ENCODE measurements around the gene KRTAP3-1. TPM values are rescaled to one million over a fixed set of nuclear protein-coding genes. Genes with fewer than 3 reads are reported as not detected.

KRTAP3-1 gene
- total and polyA plus RNA-seq, 7 experiments from 2014 or later = not detected

DNA sequence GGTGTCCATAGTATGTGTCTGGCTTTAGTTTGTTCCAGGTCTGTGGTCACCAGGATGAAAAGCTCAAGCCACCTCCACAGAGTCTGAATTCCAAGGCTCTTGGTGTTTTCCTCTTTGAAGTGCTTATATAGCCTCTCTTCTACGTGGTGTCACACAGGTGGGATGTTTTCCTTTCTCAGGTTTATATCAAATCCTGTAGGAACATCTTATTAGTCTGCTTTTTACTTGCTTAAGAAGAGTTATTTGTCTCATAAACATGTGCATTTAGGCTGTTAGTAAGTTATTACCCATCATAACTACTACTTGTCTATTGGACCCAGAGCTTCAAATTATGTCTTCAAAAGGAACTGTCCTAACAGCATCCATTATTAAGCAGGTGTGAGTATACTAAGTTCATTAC, 42.1 kb downstream of the KRTAP3-1 start, which contains the start of gene KRT39:
Gene KRT39, minus strand, starts transcription at position 101 of the 400 bp plus-strand sequence. Its CDS starts 92 bp downstream, at position 9.
- Histone ChIP-seq H3K36me3 (ENCODE audit: control insufficient read depth in 2 of 3, insufficient read depth in 3 of 3, low read length in 3 of 3) (no peaks in the 10 kb centered on the region), H3K27me3 (ENCODE audit: control insufficient read depth in 2 of 2, insufficient read depth in 2 of 2, low read length in 2 of 2) (no peaks in the 10 kb centered on the region), H3K4me3 (ENCODE audit: low read length) (no peak within 1 kb of the TSS), H3K9me3 (ENCODE audit: control insufficient read depth in 2 of 3, low read length in 3 of 3) (no peaks in the 10 kb centered on the region), H3K4me1 (ENCODE audit: control insufficient read depth in 2 of 2, insufficient read depth in 2 of 2, low read length in 2 of 2) (no peaks in the 10 kb centered on the region), H3K27ac (ENCODE audit: low read depth, low read length) (no peak within 1 kb of the TSS)
- Mint-ChIP-seq H3K27ac (no peak within 1 kb of the TSS), H3K4me1 (peaks cover 0 to 5% (median 0%) of the 10 kb centered on the region in 7 donors), H3K4me3 (no peak within 1 kb of the TSS), H3K36me3 (peaks cover 0 to 3% (median 0%) of the 10 kb centered on the region in 5 donors), H3K9me3 (peaks cover 0 to 3% (median 0%) of the 10 kb centered on the region in 11 donors), H3K27me3 (peaks cover 0 to 30% (median 22%) of the 10 kb centered on the region in 5 donors)
- intact Hi-C loops (cut with micrococcal nuclease) = no loop called here
- ChIA-PET POLR2A (no interaction called here), CTCF (no interaction called here)
- ATAC-seq (no peak), DNase-seq (no peak)

DNA sequence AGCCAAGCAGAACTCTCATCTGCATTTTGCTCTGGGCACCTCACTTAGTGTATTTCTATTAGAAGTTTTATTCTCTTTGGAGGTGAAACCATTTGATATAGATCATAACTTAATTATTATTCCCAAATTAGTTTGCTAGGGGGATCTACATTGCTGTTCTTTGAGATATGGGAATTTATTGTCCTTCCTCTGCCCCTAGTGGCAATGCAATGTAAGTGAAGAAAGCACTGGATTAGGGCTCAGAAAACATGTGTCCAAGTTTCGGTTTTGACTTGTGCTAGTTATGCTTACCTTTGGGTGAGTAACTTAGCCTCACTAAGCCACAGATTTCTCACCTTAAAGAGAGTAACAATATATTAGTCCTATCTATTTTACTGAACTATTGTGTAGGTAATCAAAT, 45.1 kb downstream of the KRTAP3-1 start:
- ChIA-PET CTCF (no interaction called here), POLR2A (no interaction called here)
- H3K27ac Mint-ChIP-seq = no peak overlapping the region
- H3K27me3 ChIP-seq (ENCODE audit: control insufficient read depth in 2 of 2, insufficient read depth in 2 of 2, low read length in 2 of 2) = no peaks in the 10 kb centered on the region
- no peaks in the 10 kb centered on the region for H3K9me3 ChIP-seq (ENCODE audit: control insufficient read depth in 2 of 3, low read length in 3 of 3)
- peaks cover 0 to 3% (median 0%) of the 10 kb centered on the region in 5 donors for H3K36me3 Mint-ChIP-seq
- H3K4me1 Mint-ChIP-seq = peaks cover 0 to 6% (median 0%) of the 10 kb centered on the region in 7 donors
- no peaks in the 10 kb centered on the region for H3K4me1 ChIP-seq (ENCODE audit: control insufficient read depth in 2 of 2, insufficient read depth in 2 of 2, low read length in 2 of 2)
- DNase-seq = peak in 3 of 9 donors; percentile 1 to 19 (median 2)
- H3K36me3 ChIP-seq (ENCODE audit: control insufficient read depth in 2 of 3, insufficient read depth in 3 of 3, low read length in 3 of 3) = no peaks in the 10 kb centered on the region
- no peak overlapping the region for H3K4me3 ChIP-seq (ENCODE audit: low read length)
- H3K9me3 Mint-ChIP-seq = peaks cover 0 to 3% (median 0%) of the 10 kb centered on the region in 11 donors
- no peak overlapping the region for H3K27ac ChIP-seq (ENCODE audit: low read depth, low read length)
- no peak overlapping the region for H3K4me3 Mint-ChIP-seq
- peaks cover 4 to 21% (median 19%) of the 10 kb centered on the region in 5 donors for H3K27me3 Mint-ChIP-seq
- intact Hi-C loops (cut with micrococcal nuclease) = no loop called here
- no peak for ATAC-seq

GRCh38 chr17:40962059-40962561, 46.8 kb downstream of the KRTAP3-1 start:
- POLR2A ChIA-PET = no interaction called here
- CTCF ChIA-PET = no interaction called here

DNA sequence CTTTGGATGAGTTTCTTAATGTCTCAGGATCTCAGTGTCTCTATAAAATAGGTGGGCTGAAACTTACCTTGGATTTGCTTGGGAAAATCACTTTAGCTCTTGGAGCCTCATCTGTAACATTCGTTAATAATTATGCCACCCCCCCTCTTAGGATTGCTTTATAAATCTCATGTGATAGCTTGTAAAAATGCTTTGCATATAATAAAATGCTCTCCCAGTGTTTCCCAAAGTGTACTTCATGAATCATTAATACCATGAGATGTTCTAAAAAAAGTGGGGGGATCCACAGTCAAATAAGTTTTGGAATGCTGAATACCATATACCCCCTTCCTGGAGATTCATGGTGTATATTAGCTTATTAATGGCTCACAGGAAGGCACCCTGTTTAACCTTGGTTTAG, 47.3 kb downstream of the KRTAP3-1 start:
- peaks cover 0 to 3% (median 0%) of the 10 kb centered on the region in 5 donors for H3K36me3 Mint-ChIP-seq
- H3K4me3 Mint-ChIP-seq = no peak overlapping the region
- Histone ChIP-seq H3K9me3 (ENCODE audit: control insufficient read depth in 2 of 3, low read length in 3 of 3) (no peaks in the 10 kb centered on the region), H3K4me1 (ENCODE audit: control insufficient read depth in 2 of 2, insufficient read depth in 2 of 2, low read length in 2 of 2) (no peaks in the 10 kb centered on the region), H3K4me3 (ENCODE audit: low read length) (no peak overlapping the region), H3K36me3 (ENCODE audit: control insufficient read depth in 2 of 3, insufficient read depth in 3 of 3, low read length in 3 of 3) (no peaks in the 10 kb centered on the region), H3K27me3 (ENCODE audit: control insufficient read depth in 2 of 2, insufficient read depth in 2 of 2, low read length in 2 of 2) (no peaks in the 10 kb centered on the region), H3K27ac (ENCODE audit: low read depth, low read length) (no peak overlapping the region)
- H3K27me3 Mint-ChIP-seq = peaks cover 6 to 16% (median 13%) of the 10 kb centered on the region in 5 donors
- peaks cover 0 to 6% (median 0%) of the 10 kb centered on the region in 7 donors for H3K4me1 Mint-ChIP-seq
- DNase-seq (no peak), ATAC-seq (no peak)
- POLR2A ChIA-PET = no interaction called here
- CTCF ChIA-PET = no interaction called here
- H3K27ac Mint-ChIP-seq = no peak overlapping the region
- peaks cover 0 to 3% (median 0%) of the 10 kb centered on the region in 11 donors for H3K9me3 Mint-ChIP-seq
- intact Hi-C loops (cut with micrococcal nuclease) = no loop called here

More at GRCh38 chr17:40962059-40962561, 46.8 kb downstream of the KRTAP3-1 start:
- H3K4me3 Mint-ChIP-seq = no peak overlapping the region
- H3K27me3 Mint-ChIP-seq = peaks cover 4 to 16% (median 13%) of the 10 kb centered on the region in 5 donors
- Histone ChIP-seq H3K4me1 (ENCODE audit: control insufficient read depth in 2 of 2, insufficient read depth in 2 of 2, low read length in 2 of 2) (no peaks in the 10 kb centered on the region), H3K9me3 (ENCODE audit: control insufficient read depth in 2 of 3, low read length in 3 of 3) (no peaks in the 10 kb centered on the region), H3K27me3 (ENCODE audit: control insufficient read depth in 2 of 2, insufficient read depth in 2 of 2, low read length in 2 of 2) (no peaks in the 10 kb centered on the region), H3K4me3 (ENCODE audit: low read length) (no peak overlapping the region), H3K27ac (ENCODE audit: low read depth, low read length) (no peak overlapping the region), H3K36me3 (ENCODE audit: control insufficient read depth in 2 of 3, insufficient read depth in 3 of 3, low read length in 3 of 3) (no peaks in the 10 kb centered on the region)
- H3K27ac Mint-ChIP-seq = no peak overlapping the region
- H3K9me3 Mint-ChIP-seq = peaks cover 0 to 3% (median 0%) of the 10 kb centered on the region in 11 donors
- peaks cover 0 to 3% (median 0%) of the 10 kb centered on the region in 5 donors for H3K36me3 Mint-ChIP-seq
- ATAC-seq (no peak), DNase-seq (no peak)
- H3K4me1 Mint-ChIP-seq = peaks cover 0 to 6% (median 0%) of the 10 kb centered on the region in 7 donors
- intact Hi-C loops (cut with micrococcal nuclease) = no loop called here

GRCh38 chr17:40960144-40960543, 48.8 kb downstream of the KRTAP3-1 start:
- H3K27me3 ChIP-seq (ENCODE audit: control insufficient read depth in 2 of 2, insufficient read depth in 2 of 2, low read length in 2 of 2) = no peaks in the 10 kb centered on the region
- CTCF ChIA-PET = no interaction called here

More at GRCh38 chr17:40960144-40960543, 48.8 kb downstream of the KRTAP3-1 start:
- intact Hi-C loops (cut with micrococcal nuclease) = no loop called here
- peaks cover 0 to 6% (median 0%) of the 10 kb centered on the region in 7 donors for H3K4me1 Mint-ChIP-seq
- no peak for DNase-seq
- H3K27ac Mint-ChIP-seq = no peak overlapping the region
- no peak overlapping the region for H3K27ac ChIP-seq (ENCODE audit: low read depth, low read length)
- H3K36me3 Mint-ChIP-seq = peaks cover 0 to 3% (median 0%) of the 10 kb centered on the region in 5 donors
- POLR2A ChIA-PET = no interaction called here
- peaks cover 0 to 3% (median 0%) of the 10 kb centered on the region in 11 donors for H3K9me3 Mint-ChIP-seq
- H3K36me3 ChIP-seq (ENCODE audit: control insufficient read depth in 2 of 3, insufficient read depth in 3 of 3, low read length in 3 of 3) = no peaks in the 10 kb centered on the region
- no peak overlapping the region for H3K4me3 ChIP-seq (ENCODE audit: low read length)
- no peaks in the 10 kb centered on the region for H3K9me3 ChIP-seq (ENCODE audit: control insufficient read depth in 2 of 3, low read length in 3 of 3)
- no peak overlapping the region for H3K4me3 Mint-ChIP-seq
- ATAC-seq = no peak
- H3K27me3 Mint-ChIP-seq = peaks cover 10 to 18% (median 13%) of the 10 kb centered on the region in 5 donors
- H3K4me1 ChIP-seq (ENCODE audit: control insufficient read depth in 2 of 2, insufficient read depth in 2 of 2, low read length in 2 of 2) = no peaks in the 10 kb centered on the region

Other genes with a start within 250 kb of the KRTAP3-1 start
Only the 30 nearest of the 37 such genes appear.
- gene KRT28, start 209.2 kb downstream of the KRTAP3-1 start, total RNA-seq = not detected
- gene KRT28, start 209.2 kb downstream of the KRTAP3-1 start, polyA plus RNA-seq = not detected
- 10 to 100 TPM; 23.8 to 43.4 (median 35.3) TPM for gene KRT10, start 186.5 kb downstream of the KRTAP3-1 start, total RNA-seq
- 100 to 1,000 TPM; 143 to 189 TPM for gene KRT10, start 186.5 kb downstream of the KRTAP3-1 start, polyA plus RNA-seq
- gene KRT12, start 141.9 kb downstream of the KRTAP3-1 start, total RNA-seq = not detected
- gene KRT12, start 141.9 kb downstream of the KRTAP3-1 start, polyA plus RNA-seq = not detected
- not detected for gene KRT20, start 123.9 kb downstream of the KRTAP3-1 start, total RNA-seq
- not detected for gene KRT20, start 123.9 kb downstream of the KRTAP3-1 start, polyA plus RNA-seq
- gene KRT23, start 71.5 kb downstream of the KRTAP3-1 start, total RNA-seq = under 1 TPM in 1 of 5 experiments, not detected in 4; 0.83 TPM
- gene KRT23, start 71.5 kb downstream of the KRTAP3-1 start, polyA plus RNA-seq = not detected
- gene KRT39, start 42.2 kb downstream of the KRTAP3-1 start, total RNA-seq = not detected
- gene KRT39, start 42.2 kb downstream of the KRTAP3-1 start, polyA plus RNA-seq = not detected
- not detected for gene KRT40, start 24.8 kb downstream of the KRTAP3-1 start, total RNA-seq
- gene KRT40, start 24.8 kb downstream of the KRTAP3-1 start, polyA plus RNA-seq = not detected
- gene KRTAP3-3, start 15.0 kb downstream of the KRTAP3-1 start, total RNA-seq = not detected
- gene KRTAP3-3, start 15.0 kb downstream of the KRTAP3-1 start, polyA plus RNA-seq = not detected
- gene KRTAP3-2, start 9.2 kb downstream of the KRTAP3-1 start, total RNA-seq = not detected
- not detected for gene KRTAP3-2, start 9.2 kb downstream of the KRTAP3-1 start, polyA plus RNA-seq
- not detected for gene KRTAP1-5, start 18.1 kb upstream of the KRTAP3-1 start, total RNA-seq
- not detected for gene KRTAP1-5, start 18.1 kb upstream of the KRTAP3-1 start, polyA plus RNA-seq
- gene KRTAP1-4, start 21.1 kb upstream of the KRTAP3-1 start, total RNA-seq = not detected
- not detected for gene KRTAP1-4, start 21.1 kb upstream of the KRTAP3-1 start, polyA plus RNA-seq
- not detected for gene KRTAP1-3, start 25.7 kb upstream of the KRTAP3-1 start, total RNA-seq
- gene KRTAP1-3, start 25.7 kb upstream of the KRTAP3-1 start, polyA plus RNA-seq = not detected
- gene KRTAP1-1, start 32.3 kb upstream of the KRTAP3-1 start, total RNA-seq = not detected
- not detected for gene KRTAP1-1, start 32.3 kb upstream of the KRTAP3-1 start, polyA plus RNA-seq
- gene KRTAP2-1, start 38.2 kb upstream of the KRTAP3-1 start, total RNA-seq = not detected
- not detected for gene KRTAP2-1, start 38.2 kb upstream of the KRTAP3-1 start, polyA plus RNA-seq
- gene KRTAP2-2, start 46.1 kb upstream of the KRTAP3-1 start, total RNA-seq = not detected
- gene KRTAP2-2, start 46.1 kb upstream of the KRTAP3-1 start, polyA plus RNA-seq = not detected
- not detected for gene KRTAP2-3, start 51.0 kb upstream of the KRTAP3-1 start, total RNA-seq
- not detected for gene KRTAP2-3, start 51.0 kb upstream of the KRTAP3-1 start, polyA plus RNA-seq
- gene KRTAP2-4, start 56.8 kb upstream of the KRTAP3-1 start, total RNA-seq = not detected
- not detected for gene KRTAP2-4, start 56.8 kb upstream of the KRTAP3-1 start, polyA plus RNA-seq
- not detected for gene KRTAP4-7, start 75.0 kb upstream of the KRTAP3-1 start, total RNA-seq
- not detected for gene KRTAP4-7, start 75.0 kb upstream of the KRTAP3-1 start, polyA plus RNA-seq
- gene KRTAP4-8, start 89.0 kb upstream of the KRTAP3-1 start, total RNA-seq = not detected
- gene KRTAP4-8, start 89.0 kb upstream of the KRTAP3-1 start, polyA plus RNA-seq = not detected
- not detected for gene KRTAP4-16, start 93.1 kb upstream of the KRTAP3-1 start, total RNA-seq
- gene KRTAP4-16, start 93.1 kb upstream of the KRTAP3-1 start, polyA plus RNA-seq = not detected
- not detected for gene KRTAP4-9, start 96.3 kb upstream of the KRTAP3-1 start, total RNA-seq
- not detected for gene KRTAP4-9, start 96.3 kb upstream of the KRTAP3-1 start, polyA plus RNA-seq
- gene KRTAP4-11, start 109.2 kb upstream of the KRTAP3-1 start, total RNA-seq = not detected
- not detected for gene KRTAP4-11, start 109.2 kb upstream of the KRTAP3-1 start, polyA plus RNA-seq
- gene KRTAP4-12, start 115.1 kb upstream of the KRTAP3-1 start, total RNA-seq = not detected
- not detected for gene KRTAP4-12, start 115.1 kb upstream of the KRTAP3-1 start, polyA plus RNA-seq
- gene KRTAP4-6, start 131.4 kb upstream of the KRTAP3-1 start, total RNA-seq = not detected
- not detected for gene KRTAP4-6, start 131.4 kb upstream of the KRTAP3-1 start, polyA plus RNA-seq
- not detected for gene KRTAP4-5, start 140.7 kb upstream of the KRTAP3-1 start, total RNA-seq
- gene KRTAP4-5, start 140.7 kb upstream of the KRTAP3-1 start, polyA plus RNA-seq = not detected
- gene KRTAP4-4, start 151.6 kb upstream of the KRTAP3-1 start, total RNA-seq = not detected
- not detected for gene KRTAP4-4, start 151.6 kb upstream of the KRTAP3-1 start, polyA plus RNA-seq
- gene KRTAP4-3, start 159.1 kb upstream of the KRTAP3-1 start, total RNA-seq = not detected
- gene KRTAP4-3, start 159.1 kb upstream of the KRTAP3-1 start, polyA plus RNA-seq = not detected
- not detected for gene KRTAP4-2, start 169.1 kb upstream of the KRTAP3-1 start, total RNA-seq
- not detected for gene KRTAP4-2, start 169.1 kb upstream of the KRTAP3-1 start, polyA plus RNA-seq
- not detected for gene KRTAP4-1, start 175.8 kb upstream of the KRTAP3-1 start, total RNA-seq
- gene KRTAP4-1, start 175.8 kb upstream of the KRTAP3-1 start, polyA plus RNA-seq = not detected
- gene KRTAP9-1, start 180.8 kb upstream of the KRTAP3-1 start, total RNA-seq = not detected
- not detected for gene KRTAP9-1, start 180.8 kb upstream of the KRTAP3-1 start, polyA plus RNA-seq